ENCODE results near the gene COPS9.

Gene COPS9

DNA sequence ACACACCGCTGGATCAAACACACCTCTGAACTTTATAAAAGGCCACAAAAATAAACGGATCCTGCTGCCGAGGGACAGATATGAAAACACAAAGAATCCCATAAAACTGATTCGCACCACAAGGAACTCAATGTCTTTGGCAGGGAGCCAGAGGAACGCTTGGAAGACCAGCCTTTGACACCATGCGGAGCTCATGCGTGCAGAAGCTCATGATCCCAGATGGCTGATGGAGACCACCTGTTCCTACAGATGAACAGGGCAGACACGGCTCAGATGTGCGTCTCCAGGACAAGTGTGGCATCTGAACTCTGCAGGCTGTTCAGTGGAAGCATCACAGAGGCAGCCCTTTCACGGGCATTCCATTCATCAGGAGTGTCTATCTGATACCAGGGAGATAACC lies 24.9 kb downstream of the COPS9 start:
- DNase-seq (ENCODE audit: low read depth): no peak

DNA sequence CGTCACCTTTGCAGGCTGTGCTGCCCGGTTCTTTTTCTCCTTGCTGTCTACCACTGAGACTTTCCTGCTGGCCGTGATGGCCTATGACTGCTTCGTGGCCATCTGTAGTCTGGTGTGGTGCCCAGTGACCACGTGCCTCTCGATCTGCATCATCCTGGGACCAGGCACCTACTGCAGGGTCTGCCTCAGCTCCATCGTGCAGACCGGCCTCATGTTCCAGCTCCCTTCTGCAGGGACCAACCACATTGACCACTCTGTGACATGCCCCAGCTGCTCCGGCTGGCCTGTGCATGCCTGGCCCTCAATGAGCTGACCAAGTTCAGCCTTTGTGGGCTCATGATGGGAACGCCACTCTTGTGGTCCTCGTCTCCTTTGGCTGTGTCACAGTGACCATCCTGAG lies 26.7 kb downstream of the COPS9 start:
- DNase-seq (ENCODE audit: low read depth): no peak

- DNase-seq (ENCODE audit: low read depth): no peak
Measured at GRCh38 chr2:240107477-240107796, 28.7 kb downstream of the COPS9 start.

DNA sequence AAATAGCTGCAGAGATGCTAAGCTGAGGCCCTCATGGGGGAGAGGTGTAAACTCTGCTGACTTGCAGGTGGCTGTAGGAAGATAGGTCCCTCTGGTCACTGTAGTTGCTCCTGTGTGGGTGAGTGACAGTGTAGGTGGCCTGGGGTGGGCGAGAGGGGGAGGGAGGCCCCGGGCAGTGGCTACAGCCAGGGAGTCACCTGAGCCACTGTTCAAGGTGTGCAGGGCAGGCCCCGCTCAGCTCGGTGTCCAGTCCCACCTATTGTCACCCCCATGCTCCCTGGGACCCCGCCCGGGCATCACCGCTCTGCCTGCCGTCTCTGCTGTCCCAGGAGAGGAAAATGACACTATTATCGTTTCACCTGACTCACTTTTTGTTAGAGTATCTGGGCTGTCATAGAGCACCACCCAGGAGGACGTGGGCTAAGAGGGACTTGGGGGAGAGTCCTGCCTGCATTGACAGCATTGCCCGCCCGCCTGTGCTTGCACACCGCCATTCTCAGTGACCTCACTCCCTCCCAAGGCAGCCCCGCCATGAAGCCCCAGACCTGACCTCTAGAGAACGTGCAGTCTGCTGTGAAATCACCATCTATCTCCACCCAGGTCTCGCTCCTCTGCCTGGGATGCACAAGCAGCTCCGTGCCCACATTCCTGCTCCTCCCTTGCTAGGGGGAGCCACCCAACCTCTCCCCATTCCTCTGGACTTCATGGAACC lies 29.2 kb downstream of the COPS9 start:
- no peak for DNase-seq (ENCODE audit: low read depth)

DNA sequence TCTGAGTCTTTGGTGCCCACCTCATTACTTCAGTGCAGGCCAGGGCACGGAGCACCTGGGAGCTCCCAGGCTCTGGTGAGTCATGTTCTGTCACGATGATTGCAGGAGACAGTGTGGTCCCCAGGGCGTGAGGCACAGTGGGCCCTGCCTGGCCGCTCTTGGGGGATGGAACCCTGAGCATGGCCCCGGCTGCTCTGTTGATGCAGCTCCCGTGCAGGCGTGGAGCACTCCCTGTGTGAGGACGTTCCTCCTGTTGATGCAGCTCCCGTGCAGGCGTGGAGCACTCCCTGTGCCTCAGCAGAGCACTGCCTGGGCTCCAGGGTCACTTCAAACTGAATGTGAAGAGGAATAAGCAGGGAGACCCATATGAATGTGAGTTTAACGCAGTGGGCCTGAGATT lies 30.1 kb downstream of the COPS9 start:
- DNase-seq (ENCODE audit: low read depth): no peak

GRCh38 chr2:240103136-240103535 lies 33.0 kb downstream of the COPS9 start:
- no peak for DNase-seq (ENCODE audit: low read depth)

DNA sequence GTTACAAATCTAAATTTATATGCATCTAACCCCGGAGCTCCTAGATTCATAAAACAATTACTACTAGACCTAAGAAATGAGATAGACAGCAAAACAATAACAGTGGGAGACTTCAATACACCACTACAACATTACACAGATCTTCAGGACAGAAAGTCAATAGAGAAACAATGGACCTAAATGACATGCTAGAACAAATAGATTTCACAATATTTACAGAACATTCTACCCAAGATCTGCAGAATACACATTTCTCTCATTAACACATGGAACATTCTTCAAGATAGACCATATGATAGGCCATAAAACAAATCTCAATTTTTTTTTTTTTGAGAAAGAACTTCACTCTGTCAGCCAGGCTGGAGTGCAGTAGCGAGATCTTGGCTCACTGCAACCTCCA lies 37.8 kb downstream of the COPS9 start:
- no peak for DNase-seq (ENCODE audit: low read depth)

GRCh38 chr2:240095556-240096523 lies 40.3 kb downstream of the COPS9 start:
- DNase-seq (ENCODE audit: low read depth): no peak

GRCh38 chr2:240089306-240089705 lies 46.8 kb downstream of the COPS9 start:
- DNase-seq (ENCODE audit: low read depth): no peak

GRCh38 chr2:240086563-240086962 lies 49.5 kb downstream of the COPS9 start:
- DNase-seq (ENCODE audit: low read depth): no peak
